ENCODE measurements around the gene CACNA1C.

DNA sequence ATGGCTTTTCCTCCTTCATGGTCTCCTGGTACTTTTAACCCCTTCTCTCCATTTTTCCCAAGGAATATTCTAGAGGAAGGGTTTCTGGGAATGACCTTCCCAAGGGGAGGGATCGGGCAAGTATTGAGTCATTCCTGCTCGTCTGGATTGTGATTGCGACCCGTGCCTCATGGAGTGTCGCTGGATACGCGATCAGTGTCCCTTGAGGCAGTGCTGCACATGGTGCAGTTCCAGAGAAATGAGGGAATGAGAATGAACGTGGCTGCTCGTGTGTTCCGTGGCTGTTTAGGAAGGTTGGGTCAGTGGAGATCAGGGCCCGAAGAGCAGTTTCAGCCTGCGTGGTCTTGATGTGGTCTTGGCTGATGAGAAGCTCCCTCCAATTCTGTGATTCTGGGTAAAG is 234.4 kb downstream of the CACNA1C start:
- TF ChIP-seq, protein P1, sequence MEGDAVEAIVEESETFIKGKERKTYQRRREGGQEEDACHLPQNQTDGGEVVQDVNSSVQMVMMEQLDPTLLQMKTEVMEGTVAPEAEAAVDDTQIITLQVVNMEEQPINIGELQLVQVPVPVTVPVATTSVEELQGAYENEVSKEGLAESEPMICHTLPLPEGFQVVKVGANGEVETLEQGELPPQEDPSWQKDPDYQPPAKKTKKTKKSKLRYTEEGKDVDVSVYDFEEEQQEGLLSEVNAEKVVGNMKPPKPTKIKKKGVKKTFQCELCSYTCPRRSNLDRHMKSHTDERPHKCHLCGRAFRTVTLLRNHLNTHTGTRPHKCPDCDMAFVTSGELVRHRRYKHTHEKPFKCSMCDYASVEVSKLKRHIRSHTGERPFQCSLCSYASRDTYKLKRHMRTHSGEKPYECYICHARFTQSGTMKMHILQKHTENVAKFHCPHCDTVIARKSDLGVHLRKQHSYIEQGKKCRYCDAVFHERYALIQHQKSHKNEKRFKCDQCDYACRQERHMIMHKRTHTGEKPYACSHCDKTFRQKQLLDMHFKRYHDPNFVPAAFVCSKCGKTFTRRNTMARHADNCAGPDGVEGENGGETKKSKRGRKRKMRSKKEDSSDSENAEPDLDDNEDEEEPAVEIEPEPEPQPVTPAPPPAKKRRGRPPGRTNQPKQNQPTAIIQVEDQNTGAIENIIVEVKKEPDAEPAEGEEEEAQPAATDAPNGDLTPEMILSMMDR (IDR thresholded peaks at IDR 0.05), result no peak
- TF ChIP-seq POLR2A (IDR thresholded peaks at IDR 0.05), result no peak
